CD4-positive, alpha-beta memory T cell (primary cell): ENCODE measurements around the gene TNFRSF1B. TPM values are rescaled to one million over a fixed set of nuclear protein-coding genes. Genes with fewer than 3 reads are reported as not detected.
A peak's percentile ranks its signal among the peaks of the same experiment; 100 is the strongest.

Experiments used
- CTCF ChIA-PET: fragments of 350-600 bp; sonication (Branson Sonifier 250); formaldehyde crosslinking; loops from one replicate; lab custom pipeline; 2021; ENCODE audit warnings: inconsistent platforms; ENCODE audit not compliant: partially characterized antibody; lab: Charles Lee
- POLR2A ChIA-PET: fragments of 350-600 bp; sonication (Branson Sonifier 250); formaldehyde crosslinking; loops from one replicate; lab custom pipeline; 2021; ENCODE audit not compliant: partially characterized antibody; lab: Charles Lee
- DNase-seq, 5 donors: peaks; one replicate each; pipeline versions ENCODE4 v3.0.0 to v3.0.0-alpha.2; 2020 to 2022; ENCODE audit warnings: mixed read lengths in 1 of 5
- H3K27ac ChIP-seq: one replicate; pipeline ENCODE4 v1.7.0; 2013; ENCODE audit warnings: low read depth, low read length
- H3K27me3 ChIP-seq: 2 replicates; pipeline ENCODE4 v1.7.0; 2013; ENCODE audit warnings: mild to moderate bottlenecking, low read length, moderate library complexity; ENCODE audit not compliant: insufficient read depth
- H3K36me3 ChIP-seq: 2 replicates; pipeline ENCODE4 v1.7.0; 2013; ENCODE audit warnings: mild to moderate bottlenecking, low read length, moderate library complexity; ENCODE audit not compliant: insufficient read depth
- H3K4me1 ChIP-seq: 2 replicates; pipeline ENCODE4 v1.7.0; 2013; ENCODE audit warnings: mild to moderate bottlenecking, low read length, moderate library complexity; ENCODE audit not compliant: insufficient read depth
- H3K4me3 ChIP-seq, 2 donors: one replicate each; pipeline ENCODE4 v1.7.0; 2013; ENCODE audit warnings: low read length in 2 of 2, mild to moderate bottlenecking in 1 of 2
- H3K9me3 ChIP-seq, 2 donors: one replicate each; pipeline ENCODE4 v1.7.0; 2013; ENCODE audit warnings: low read length in 2 of 2, control low read depth in 1 of 2; ENCODE audit not compliant: control insufficient read depth in 1 of 2
- H3K27ac Mint-ChIP-seq, 7 donors: one replicate each; pipeline ENCODE4 v1.8.0; 2020 to 2021; ENCODE audit warnings: mixed read lengths in 7 of 7, mild to moderate bottlenecking in 6 of 7, inconsistent platforms in 3 of 7, moderate library complexity in 3 of 7
- H3K27me3 Mint-ChIP-seq, 2 donors: one replicate each; pipeline ENCODE4 v1.8.0; 2020 to 2021; ENCODE audit warnings: mixed read lengths in 2 of 2
- H3K36me3 Mint-ChIP-seq, 2 donors: one replicate each; pipeline ENCODE4 v1.8.0; 2020 to 2021; ENCODE audit warnings: mixed read lengths in 2 of 2, inconsistent platforms in 1 of 2, mild to moderate bottlenecking in 1 of 2
- H3K4me1 Mint-ChIP-seq, 4 donors: one replicate each; pipeline ENCODE4 v1.8.0; 2020 to 2021; ENCODE audit warnings: mixed read lengths in 4 of 4, mild to moderate bottlenecking in 1 of 4
- H3K4me3 Mint-ChIP-seq, 8 donors: one replicate each; pipeline ENCODE4 v1.8.0; 2020 to 2021; ENCODE audit warnings: mixed read lengths in 8 of 8, mild to moderate bottlenecking in 7 of 8, moderate library complexity in 6 of 8, inconsistent platforms in 3 of 8
- H3K9me3 Mint-ChIP-seq, 8 donors: one replicate each; pipeline ENCODE4 v1.8.0; 2020 to 2021; ENCODE audit warnings: mixed read lengths in 8 of 8, mild to moderate bottlenecking in 5 of 8, inconsistent platforms in 3 of 8, moderate library complexity in 1 of 8
- intact Hi-C: fragments of 100-400 bp; cut with micrococcal nuclease; formaldehyde crosslinking; loops from one replicate; pipeline ENCODE4 v1.15.1; 2023
- polyA plus RNA-seq, 2 donors: library from polyadenylated mRNA; unstranded; fragments of 300-500 nt; fragmentation: Illumina TruSeq; gene quantifications; one replicate each; pipeline ENCODE4 v1.2.3, GENCODE V29; 2021
- total RNA-seq, 2 experiments: library from RNA; stranded (reverse); gene quantifications; one replicate each; pipeline ENCODE4 v1.2.3, GENCODE V29; 2021

The TNFRSF1B gene
- total and polyA plus RNA-seq, 4 experiments from 2014 or later: 111 to 201 (median 130) TPM

- H3K27me3 Mint-ChIP-seq: no peaks in the 10 kb centered on the region
- peak overlapping the region in 6 of 8 donors; percentile 55 to 89 (median 82) for H3K4me3 Mint-ChIP-seq
- Histone ChIP-seq H3K27me3 (no peaks in the 10 kb centered on the region), H3K27ac (peak overlapping the region; percentile 51), H3K4me1 (peaks cover 96% of the 10 kb centered on the region), H3K9me3 (no peaks in the 10 kb centered on the region), H3K36me3 (no peaks in the 10 kb centered on the region), H3K4me3 (peak overlapping the region; percentile 15 to 20)
- H3K36me3 Mint-ChIP-seq: no peaks in the 10 kb centered on the region
- no peak for DNase-seq
- H3K27ac Mint-ChIP-seq: peak overlapping the region; percentile 92 to 99 (median 97)
- peaks cover 63 to 94% (median 76%) of the 10 kb centered on the region in 4 donors for H3K4me1 Mint-ChIP-seq
- ChIA-PET POLR2A (interaction anchor here (1.2 to 50.6 kb wide), 7 partner anchors 11 to 288 kb away, joined by 3 to 1713 read pairs (median 9); partner anchors contain the start of gene TNFRSF1B), CTCF (interaction anchor here (0.9 to 8.5 kb wide), 12 partner anchors 8 to 61 kb away, joined by 3 to 79 read pairs (median 10); no protein-coding TSS in a partner anchor)
- intact Hi-C loops: loop anchor here (1.0 kb wide), 2 partner anchors 9 to 17 kb away; partner anchors contain the start of gene TNFRSF1B
- peaks cover 0 to 7% (median 0%) of the 10 kb centered on the region in 8 donors for H3K9me3 Mint-ChIP-seq
These were observed 17.0 kb upstream of the TNFRSF1B start for GRCh38 chr1:12149791-12150175.

GRCh38 chr1:12150456-12151200 lies 16.2 kb upstream of the TNFRSF1B start:
- peak overlapping the region; percentile 17 to 21 for H3K4me3 ChIP-seq
- ChIA-PET POLR2A (interaction anchor here (1.0 to 50.6 kb wide), 7 partner anchors 12 to 467 kb away, joined by 3 to 1713 read pairs (median 9); partner anchors contain the start of genes DHRS3 and TNFRSF1B), CTCF (interaction anchor here (0.6 to 8.5 kb wide), 14 partner anchors 9 to 60 kb away, joined by 3 to 79 read pairs (median 7); partner anchors contain the start of gene TNFRSF1B)
- no peaks in the 10 kb centered on the region for H3K36me3 ChIP-seq
- Mint-ChIP-seq H3K27ac (peak overlapping the region; percentile 92 to 99 (median 97)), H3K36me3 (no peaks in the 10 kb centered on the region), H3K9me3 (peaks cover 0 to 7% (median 0%) of the 10 kb centered on the region in 8 donors), H3K4me1 (peaks cover 69 to 94% (median 81%) of the 10 kb centered on the region in 4 donors), H3K4me3 (peak overlapping the region; percentile 76 to 89 (median 84)), H3K27me3 (no peaks in the 10 kb centered on the region)
- no peaks in the 10 kb centered on the region for H3K27me3 ChIP-seq
- DNase-seq: peak in 4 of 5 donors; percentile 54 to 63 (median 58)
- H3K27ac ChIP-seq: peak overlapping the region; percentile 51
- H3K4me1 ChIP-seq: peaks cover 96% of the 10 kb centered on the region
- intact Hi-C loops: loop anchor here (1.0 kb wide), 2 partner anchors 8 to 16 kb away; partner anchors contain the start of gene TNFRSF1B
- H3K9me3 ChIP-seq: no peaks in the 10 kb centered on the region

- Mint-ChIP-seq H3K27me3 (no peaks in the 10 kb centered on the region), H3K27ac (peak overlapping the region; percentile 92 to 99 (median 97)), H3K9me3 (peaks cover 0 to 7% (median 0%) of the 10 kb centered on the region in 8 donors), H3K4me3 (peak overlapping the region; percentile 54 to 88 (median 72)), H3K4me1 (peaks cover 70 to 93% (median 84%) of the 10 kb centered on the region in 4 donors), H3K36me3 (no peaks in the 10 kb centered on the region)
- Histone ChIP-seq H3K4me3 (peak overlapping the region in 1 of 2 donors; percentile 17), H3K4me1 (peaks cover 96% of the 10 kb centered on the region), H3K27ac (peak overlapping the region; percentile 51), H3K27me3 (no peaks in the 10 kb centered on the region), H3K9me3 (no peaks in the 10 kb centered on the region), H3K36me3 (no peaks in the 10 kb centered on the region)
- POLR2A ChIA-PET: interaction anchor here (3.9 to 50.6 kb wide), 3 partner anchors 13 to 58 kb away, joined by 40 to 1713 read pairs (median 1713); partner anchors contain the start of gene TNFRSF1B
- intact Hi-C loops: no loop called here
- CTCF ChIA-PET: interaction anchor here (0.9 to 8.5 kb wide), 8 partner anchors 8 to 26 kb away, joined by 4 to 79 read pairs (median 14); partner anchors contain the start of gene TNFRSF1B
- DNase-seq: no peak
These were observed 15.3 kb upstream of the TNFRSF1B start for GRCh38 chr1:12151465-12151864.

- Mint-ChIP-seq H3K27ac (peak overlapping the region; percentile 92 to 99 (median 97)), H3K36me3 (no peaks in the 10 kb centered on the region), H3K4me1 (peaks cover 67 to 92% (median 82%) of the 10 kb centered on the region in 4 donors), H3K4me3 (peak overlapping the region; percentile 5 to 88 (median 68)), H3K27me3 (no peaks in the 10 kb centered on the region), H3K9me3 (peaks cover 0 to 7% (median 0%) of the 10 kb centered on the region in 8 donors)
- intact Hi-C loops: no loop called here
- ChIA-PET POLR2A (interaction anchor here (1.3 to 50.6 kb wide), 4 partner anchors 14 to 64 kb away, joined by 4 to 1713 read pairs (median 876); partner anchors contain the start of gene TNFRSF1B), CTCF (interaction anchor here (1.0 to 8.5 kb wide), 4 partner anchors 17 to 28 kb away, joined by 3 to 79 read pairs (median 14); no protein-coding TSS in a partner anchor)
- H3K27ac ChIP-seq: peak overlapping the region; percentile 51
- peaks cover 96% of the 10 kb centered on the region for H3K4me1 ChIP-seq
- no peak overlapping the region for H3K4me3 ChIP-seq
- no peaks in the 10 kb centered on the region for H3K9me3 ChIP-seq
- H3K27me3 ChIP-seq: no peaks in the 10 kb centered on the region
- DNase-seq: no peak
- H3K36me3 ChIP-seq: no peaks in the 10 kb centered on the region
These were observed 14.5 kb upstream of the TNFRSF1B start for GRCh38 chr1:12152113-12152891.

GRCh38 chr1:12153181-12153785 lies 13.5 kb upstream of the TNFRSF1B start:
- H3K36me3 ChIP-seq: no peaks in the 10 kb centered on the region
- peaks cover 0 to 7% (median 0%) of the 10 kb centered on the region in 8 donors for H3K9me3 Mint-ChIP-seq
- H3K27me3 ChIP-seq: no peaks in the 10 kb centered on the region
- peak overlapping the region; percentile 92 to 99 (median 97) for H3K27ac Mint-ChIP-seq
- H3K27ac ChIP-seq: peak overlapping the region; percentile 51
- POLR2A ChIA-PET: interaction anchor here (1.0 to 50.6 kb wide), 5 partner anchors 13 to 65 kb away, joined by 3 to 1713 read pairs (median 40); partner anchors contain the start of gene TNFRSF1B
- intact Hi-C loops: no loop called here
- peak in 1 of 5 donors; percentile 73 for DNase-seq
- peaks cover 71 to 92% (median 84%) of the 10 kb centered on the region in 4 donors for H3K4me1 Mint-ChIP-seq
- CTCF ChIA-PET: interaction anchor here (1.0 to 5.0 kb wide), 3 partner anchors 16 to 29 kb away, joined by 3 to 23 read pairs (median 5); no protein-coding TSS in a partner anchor
- no peaks in the 10 kb centered on the region for H3K9me3 ChIP-seq
- no peaks in the 10 kb centered on the region for H3K27me3 Mint-ChIP-seq
- H3K4me1 ChIP-seq: peaks cover 96% of the 10 kb centered on the region
- H3K4me3 ChIP-seq: peak overlapping the region in 1 of 2 donors; percentile 17
- H3K36me3 Mint-ChIP-seq: no peaks in the 10 kb centered on the region
- peak overlapping the region in 7 of 8 donors; percentile 30 to 78 (median 63) for H3K4me3 Mint-ChIP-seq

- H3K9me3 Mint-ChIP-seq: peaks cover 0 to 4% (median 0%) of the 10 kb centered on the region in 8 donors
- no peak overlapping the region for H3K27ac ChIP-seq
- no peaks in the 10 kb centered on the region for H3K27me3 ChIP-seq
- ChIA-PET POLR2A (interaction anchor here (1.4 to 50.6 kb wide), 3 partner anchors 11 to 55 kb away, joined by 4 to 1713 read pairs (median 1713); partner anchors contain the start of gene TNFRSF1B), CTCF (interaction anchor here (2.1 to 3.9 kb wide), 3 partner anchors 10 to 30 kb away, joined by 5 to 25 read pairs (median 10); no protein-coding TSS in a partner anchor)
- no peaks in the 10 kb centered on the region for H3K36me3 Mint-ChIP-seq
- H3K36me3 ChIP-seq: no peaks in the 10 kb centered on the region
- intact Hi-C loops: no loop called here
- H3K4me3 ChIP-seq: no peak overlapping the region
- H3K27me3 Mint-ChIP-seq: no peaks in the 10 kb centered on the region
- no peaks in the 10 kb centered on the region for H3K9me3 ChIP-seq
- no peak for DNase-seq
- H3K27ac Mint-ChIP-seq: peak overlapping the region; percentile 37 to 93 (median 83)
- H3K4me1 Mint-ChIP-seq: peaks cover 64 to 90% (median 80%) of the 10 kb centered on the region in 4 donors
- H3K4me3 Mint-ChIP-seq: peak overlapping the region in 3 of 8 donors; percentile 8 to 54 (median 10)
- peaks cover 93% of the 10 kb centered on the region for H3K4me1 ChIP-seq
These were observed 11.5 kb upstream of the TNFRSF1B start for GRCh38 chr1:12155328-12155727.
